Measurements from ENCODE around the gene MRPL58.

DNA sequence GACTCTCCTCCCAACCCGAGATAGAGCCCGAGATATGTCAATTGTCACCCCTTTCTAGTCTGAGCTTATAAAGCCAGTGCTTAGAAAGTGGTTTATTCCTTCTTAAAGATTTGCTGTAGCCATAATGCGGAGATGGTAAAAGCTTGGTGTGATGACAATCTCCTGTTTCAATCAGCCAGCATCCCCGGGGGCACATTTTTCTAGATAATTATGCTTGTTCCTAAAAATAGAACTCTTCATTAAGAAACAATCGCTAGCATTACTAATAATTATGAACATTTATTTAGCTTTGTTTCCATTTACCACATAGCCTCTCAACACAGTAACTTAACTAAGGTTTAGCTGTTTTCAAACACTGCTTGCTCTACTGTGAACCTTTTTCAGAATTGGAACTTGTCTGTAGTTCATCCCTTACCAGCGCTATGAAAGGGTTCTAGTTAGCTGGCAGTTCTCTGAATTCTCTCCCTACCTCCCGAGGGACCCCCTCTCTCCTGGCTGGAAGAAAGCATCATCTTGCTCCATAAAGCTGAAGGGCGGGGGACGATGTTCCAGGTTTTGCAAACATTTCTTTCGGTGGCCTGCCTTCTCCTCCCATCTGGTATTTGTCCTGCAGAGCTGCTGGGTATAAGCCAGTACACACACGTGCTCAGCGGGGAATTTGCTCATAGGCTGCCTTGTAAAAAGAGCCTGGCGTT, 922 bp upstream of the MRPL58 start:
- TF ChIP-seq POLR2A (IDR thresholded peaks at IDR 0.05) = no peak
- TF ChIP-seq CTCF (IDR thresholded peaks at IDR 0.05) = no peak

Measured in body of pancreas (tissue), 4 donors.